Ectodermal cell (in vitro differentiated cells): Measurements from ENCODE around the gene ACTR3.

ENCODE experiments used
- H3K27ac ChIP-seq: 2 replicates; pipeline ENCODE4 v1.7.0; 2013; ENCODE audit warnings: mild to moderate bottlenecking, low read depth, low read length; ENCODE audit not compliant: insufficient read depth, poor library complexity, severe bottlenecking
- H3K27me3 ChIP-seq: 2 replicates; pipeline ENCODE4 v1.7.0; 2013; ENCODE audit warnings: mild to moderate bottlenecking, low read length; ENCODE audit not compliant: insufficient read depth, control insufficient read depth, poor library complexity, severe bottlenecking
- H3K36me3 ChIP-seq: one replicate; pipeline ENCODE4 v1.7.0; 2013; ENCODE audit warnings: low read length; ENCODE audit not compliant: control insufficient read depth, insufficient read depth
- H3K4me1 ChIP-seq: one replicate; pipeline ENCODE4 v1.7.0; 2013; ENCODE audit warnings: low read length; ENCODE audit not compliant: control insufficient read depth, insufficient read depth
- H3K4me3 ChIP-seq: 2 replicates; pipeline ENCODE4 v1.7.0; 2013; ENCODE audit warnings: low read depth, low read length, control low read depth; ENCODE audit not compliant: insufficient read depth
- H3K9me3 ChIP-seq: 2 replicates; pipeline ENCODE4 v1.7.0; 2013; ENCODE audit warnings: mild to moderate bottlenecking, low read length, moderate library complexity; ENCODE audit not compliant: control insufficient read depth
- WGBS, 2 experiments: methylation state at CpG; one replicate each; pipeline ENCODE4 v1.1.7; 2013; ENCODE audit warnings: missing lambda C conversion rate in 2 of 2; 5-methylcytosine and 5-hydroxymethylcytosine counted together

ACTR3 gene

DNA sequence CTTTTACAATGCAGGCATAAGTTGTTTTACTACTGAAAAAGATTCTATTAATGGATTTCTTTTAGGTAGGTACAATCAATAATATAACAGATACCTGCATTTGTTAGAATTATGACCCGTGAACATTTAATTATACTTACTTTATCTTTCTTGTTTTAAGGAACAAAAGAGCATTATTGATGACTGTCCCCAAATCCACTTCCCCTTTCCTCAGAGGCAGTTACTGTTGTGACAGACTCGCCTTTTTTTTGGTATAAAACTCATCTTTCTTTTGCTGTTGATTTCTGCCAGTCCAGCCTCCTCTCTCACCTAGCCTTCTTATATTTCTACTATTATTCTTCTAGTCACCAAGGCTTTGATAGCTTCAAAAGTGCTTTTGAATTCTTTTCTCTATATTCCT is 12.1 kb downstream of the ACTR3 start:
- Histone ChIP-seq H3K36me3 (no peaks in the 10 kb centered on the region), H3K27ac (no peak overlapping the region), H3K27me3 (no peaks in the 10 kb centered on the region), H3K4me3 (no peak overlapping the region), H3K4me1 (no peaks in the 10 kb centered on the region), H3K9me3 (peaks cover 2% of the 10 kb centered on the region)
- WGBS, 2 experiments: 82% methylated on average over 2 of the region's 2 CpGs

DNA sequence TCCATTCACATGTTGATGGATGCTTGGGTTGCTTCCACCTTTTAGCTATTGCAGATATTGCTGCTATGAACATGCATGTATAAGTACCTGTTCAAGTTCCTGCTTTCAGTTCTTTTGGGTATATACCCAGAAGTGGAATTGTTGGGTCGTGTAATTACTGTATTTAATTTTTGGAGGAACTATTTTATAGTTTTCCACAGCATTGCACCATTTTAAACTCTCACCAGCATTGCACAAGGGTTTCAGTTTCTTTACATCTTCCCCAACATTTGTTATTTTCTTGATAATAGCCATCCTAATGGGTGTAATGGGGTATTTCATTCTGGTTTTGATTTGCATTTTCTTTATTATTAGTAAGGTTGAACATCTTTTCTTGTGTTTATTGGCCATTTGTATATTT is 16.0 kb downstream of the ACTR3 start:
- H3K36me3 ChIP-seq: no peaks in the 10 kb centered on the region
- no CpG with 5 or more reads among the region's 1 CpG for WGBS, 2 experiments

DNA sequence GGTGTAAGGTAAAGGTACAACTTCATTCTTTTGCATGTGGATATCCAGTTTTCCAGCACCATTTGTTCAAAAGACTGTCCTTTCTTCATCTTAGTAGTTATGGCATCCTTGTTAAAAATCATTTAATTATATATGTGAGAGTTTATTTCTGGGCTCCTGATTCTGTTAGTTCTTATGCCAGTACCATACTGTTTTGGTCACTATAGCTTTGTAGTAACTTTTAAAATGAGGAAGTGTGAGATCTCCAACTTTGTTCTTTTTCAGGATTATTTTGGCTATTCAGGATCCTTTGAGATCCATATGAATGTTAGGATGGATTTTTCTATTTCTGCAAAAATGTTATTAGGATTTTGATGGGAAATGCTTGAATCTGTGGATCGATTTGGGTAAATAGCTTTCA is 16.8 kb downstream of the ACTR3 start:
- WGBS, 2 experiments: 85 to 96% methylated on average over 1 of the region's 1 CpG

More for the DNA sequence above, 16.0 kb downstream of the ACTR3 start:
- no peaks in the 10 kb centered on the region for H3K4me1 ChIP-seq
- H3K4me3 ChIP-seq: no peak overlapping the region
- H3K9me3 ChIP-seq: peaks cover 2% of the 10 kb centered on the region
- no peaks in the 10 kb centered on the region for H3K27me3 ChIP-seq
- no peak overlapping the region for H3K27ac ChIP-seq

DNA sequence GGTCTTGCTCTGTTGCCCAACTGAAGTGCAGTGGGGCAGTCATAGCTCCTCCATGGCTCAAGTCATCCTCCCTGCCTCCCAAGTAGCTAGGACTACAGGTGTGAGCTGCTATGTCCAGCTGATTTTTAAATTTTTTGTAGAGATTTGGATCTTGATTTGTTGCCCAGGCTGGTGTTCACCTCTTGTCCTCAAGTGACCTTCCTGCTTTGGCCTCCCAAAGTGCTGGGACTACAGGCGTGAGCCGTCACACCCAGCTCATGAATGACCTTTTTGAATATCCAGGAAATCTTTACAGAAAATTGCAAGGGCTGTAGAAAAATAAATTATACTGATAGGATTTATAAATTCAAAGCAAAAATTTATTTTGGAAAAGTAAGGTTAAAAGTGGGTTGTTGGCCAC is 17.4 kb downstream of the ACTR3 start:
- H3K9me3 ChIP-seq: peaks cover 2% of the 10 kb centered on the region
- H3K27ac ChIP-seq: no peak overlapping the region
- no peaks in the 10 kb centered on the region for H3K27me3 ChIP-seq
- WGBS, 2 experiments: 96 to 100% methylated on average over 2 of the region's 2 CpGs
- H3K4me3 ChIP-seq: no peak overlapping the region
- H3K36me3 ChIP-seq: no peaks in the 10 kb centered on the region
- no peaks in the 10 kb centered on the region for H3K4me1 ChIP-seq

More for the DNA sequence above, 16.8 kb downstream of the ACTR3 start:
- Histone ChIP-seq H3K27ac (no peak overlapping the region), H3K9me3 (peaks cover 2% of the 10 kb centered on the region), H3K4me1 (no peaks in the 10 kb centered on the region), H3K36me3 (no peaks in the 10 kb centered on the region), H3K4me3 (no peak overlapping the region), H3K27me3 (no peaks in the 10 kb centered on the region)

DNA sequence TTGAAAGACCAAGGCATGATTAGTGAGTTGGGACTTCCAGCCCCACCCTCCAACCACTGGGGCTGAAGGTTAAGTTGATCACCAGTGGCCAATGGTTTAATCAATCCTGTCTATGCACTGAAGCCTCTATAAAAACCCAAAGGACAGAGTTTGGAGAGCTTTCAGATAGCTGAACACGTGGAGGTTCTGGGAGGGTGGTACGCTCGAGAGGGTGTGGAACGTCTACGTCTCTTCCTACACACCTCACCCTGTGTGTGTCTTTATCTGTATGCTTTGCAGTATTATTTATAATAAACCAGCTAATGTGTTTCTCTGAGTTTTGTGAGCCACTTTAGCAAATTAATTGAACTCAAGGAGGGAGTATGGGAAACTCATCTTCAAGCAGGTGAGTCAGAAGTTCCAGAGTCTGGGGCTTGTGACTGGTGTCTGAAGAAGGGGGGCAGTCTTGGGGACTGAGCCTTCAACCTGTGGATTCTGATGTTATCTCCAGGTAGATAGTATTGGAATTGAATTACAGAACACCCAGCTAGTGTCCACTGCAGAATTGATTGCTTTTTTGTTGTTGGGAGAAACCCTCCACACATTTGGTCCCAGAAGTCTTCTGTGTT is 20.3 kb downstream of the ACTR3 start:
- no peaks in the 10 kb centered on the region for H3K4me1 ChIP-seq
- peaks cover 2% of the 10 kb centered on the region for H3K9me3 ChIP-seq
- H3K27me3 ChIP-seq: no peaks in the 10 kb centered on the region
- H3K27ac ChIP-seq: no peak overlapping the region
- H3K4me3 ChIP-seq: no peak overlapping the region
- no peaks in the 10 kb centered on the region for H3K36me3 ChIP-seq
- whole genome bisulfite sequencing, 2 experiments: 93 to 94% methylated on average over 2 to 5 of the region's 5 CpGs

DNA sequence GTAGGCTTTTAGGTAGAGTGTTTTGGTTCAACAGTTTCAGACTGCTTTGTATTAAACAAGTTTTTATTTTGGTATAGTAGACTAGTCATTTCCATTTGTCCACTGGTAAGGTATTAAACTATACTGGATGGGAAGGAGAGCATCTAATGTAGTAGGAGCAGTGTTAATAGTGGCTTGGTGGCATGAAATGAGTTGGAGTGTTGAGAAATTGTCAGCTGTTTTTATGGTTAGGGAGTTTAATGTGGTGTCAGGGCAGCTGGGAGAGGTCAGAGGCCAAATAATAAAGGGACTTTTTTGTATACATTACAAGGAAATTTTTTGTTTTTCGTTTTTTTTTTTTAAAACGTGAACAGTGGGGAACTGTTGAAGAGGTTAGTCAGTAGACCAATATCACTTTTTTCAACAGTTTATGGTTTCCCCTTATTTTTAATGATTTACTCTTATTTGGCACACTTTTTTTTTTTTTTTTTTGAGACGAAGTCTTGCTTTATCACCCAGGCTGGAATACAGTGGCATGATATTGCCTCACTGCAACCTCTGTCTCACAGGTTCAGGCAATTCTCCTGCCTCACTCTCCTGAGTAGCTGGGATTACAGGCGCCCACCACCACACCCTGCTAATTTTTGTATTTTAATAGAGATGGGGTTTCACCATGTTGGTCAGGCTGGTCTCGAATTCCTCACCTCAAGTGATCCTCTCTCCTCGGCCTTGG is 21.2 kb downstream of the ACTR3 start:
- Histone ChIP-seq H3K4me1 (no peaks in the 10 kb centered on the region), H3K36me3 (no peaks in the 10 kb centered on the region)
- WGBS, 2 experiments: 88 to 98% methylated on average over 5 to 6 of the region's 6 CpGs

DNA sequence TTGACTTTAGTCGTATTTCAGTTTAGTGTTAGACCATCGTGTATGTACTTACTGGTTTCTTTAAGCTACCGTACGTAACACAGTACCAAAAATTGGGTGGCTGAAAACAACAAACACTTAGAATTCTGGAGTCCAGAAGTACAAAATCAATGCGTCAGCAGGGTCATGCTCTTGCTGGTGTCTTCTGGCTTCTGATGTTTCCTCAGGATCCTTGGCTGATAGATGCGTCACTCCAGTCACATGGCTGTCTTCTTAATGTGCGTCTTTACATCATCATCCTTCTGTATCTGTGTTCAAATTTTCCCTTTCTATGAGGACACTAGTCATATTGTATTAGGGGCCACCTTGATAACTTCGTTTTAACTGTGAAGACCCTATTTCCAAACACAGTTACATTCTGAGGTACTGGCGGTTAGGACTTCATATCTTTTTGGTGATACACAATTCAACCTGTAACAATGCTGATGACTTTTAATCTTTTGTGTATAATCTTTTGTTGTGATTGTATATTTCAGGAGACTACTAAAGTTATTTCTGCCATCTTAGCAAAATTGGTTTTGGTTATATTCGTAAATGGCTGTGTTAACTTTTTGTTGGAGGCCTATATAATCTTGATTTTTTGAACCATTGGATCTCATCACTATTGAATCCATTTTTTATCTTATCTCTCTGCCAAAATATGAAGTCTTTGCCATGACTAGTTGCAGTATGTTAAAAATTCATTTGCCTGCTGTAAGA is 25.4 kb downstream of the ACTR3 start:
- no peaks in the 10 kb centered on the region for H3K36me3 ChIP-seq
- WGBS, 2 experiments: 91 to 92% methylated on average over 9 to 10 of the region's 10 CpGs
- H3K4me3 ChIP-seq: no peak overlapping the region
- H3K9me3 ChIP-seq: no peaks in the 10 kb centered on the region
- H3K27ac ChIP-seq: no peak overlapping the region
- H3K4me1 ChIP-seq: no peaks in the 10 kb centered on the region
- H3K27me3 ChIP-seq: no peaks in the 10 kb centered on the region

More for the DNA sequence above, 21.2 kb downstream of the ACTR3 start:
- Histone ChIP-seq H3K9me3 (peaks cover 2% of the 10 kb centered on the region), H3K27ac (no peak overlapping the region), H3K4me3 (no peak overlapping the region), H3K27me3 (no peaks in the 10 kb centered on the region)

DNA sequence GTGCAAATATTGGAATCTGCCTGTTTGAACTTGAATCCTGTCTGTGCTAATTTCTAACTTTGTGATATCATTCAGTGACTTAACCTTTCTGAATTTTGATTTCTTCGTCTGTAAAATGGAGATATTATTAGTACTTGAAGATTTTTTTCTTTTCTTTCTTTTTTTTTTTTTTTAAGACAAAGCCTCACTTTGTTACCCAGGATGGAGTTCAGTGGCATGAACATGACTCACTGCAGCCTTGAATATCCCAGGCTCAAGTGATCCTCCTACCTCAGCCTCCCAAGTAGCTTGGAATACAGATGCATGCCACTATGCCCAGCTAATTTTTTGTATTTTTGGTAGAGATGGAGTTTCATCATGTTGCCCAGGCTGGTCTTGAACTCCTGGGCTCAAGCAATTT is 28.3 kb downstream of the ACTR3 start:
- H3K27ac ChIP-seq: no peak overlapping the region
- no peak overlapping the region for H3K4me3 ChIP-seq
- H3K27me3 ChIP-seq: no peaks in the 10 kb centered on the region
- H3K36me3 ChIP-seq: no peaks in the 10 kb centered on the region
- no peaks in the 10 kb centered on the region for H3K4me1 ChIP-seq
- no peaks in the 10 kb centered on the region for H3K9me3 ChIP-seq
- WGBS, 2 experiments: 100% methylated on average over 1 of the region's 1 CpG; no CpG with 5 or more reads in 1 of the 2 experiments

DNA sequence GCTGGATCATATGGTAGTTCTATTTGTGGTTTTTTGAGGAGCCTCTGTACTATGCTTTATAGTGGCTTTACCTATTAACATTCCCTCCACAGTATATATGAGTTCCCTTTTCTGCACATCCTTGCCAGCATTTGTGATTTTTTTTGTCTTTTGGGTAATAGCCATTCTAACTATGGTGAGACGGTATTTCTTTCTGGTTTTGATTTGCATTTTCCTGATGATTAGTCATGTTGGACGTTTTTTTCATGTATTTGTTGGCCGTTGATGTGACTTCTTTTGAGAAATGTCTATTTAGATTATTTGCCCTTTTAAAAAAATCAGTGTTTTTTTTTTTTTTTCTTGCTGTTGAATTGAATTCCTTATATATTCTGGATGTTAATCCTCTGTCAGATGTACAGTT is 31.1 kb downstream of the ACTR3 start:
- WGBS, 2 experiments: 88 to 98% methylated on average over 3 of the region's 3 CpGs
- H3K27me3 ChIP-seq: no peaks in the 10 kb centered on the region
- no peaks in the 10 kb centered on the region for H3K9me3 ChIP-seq
- no peak overlapping the region for H3K4me3 ChIP-seq
- no peaks in the 10 kb centered on the region for H3K4me1 ChIP-seq
- H3K27ac ChIP-seq: no peak overlapping the region
- H3K36me3 ChIP-seq: no peaks in the 10 kb centered on the region

DNA sequence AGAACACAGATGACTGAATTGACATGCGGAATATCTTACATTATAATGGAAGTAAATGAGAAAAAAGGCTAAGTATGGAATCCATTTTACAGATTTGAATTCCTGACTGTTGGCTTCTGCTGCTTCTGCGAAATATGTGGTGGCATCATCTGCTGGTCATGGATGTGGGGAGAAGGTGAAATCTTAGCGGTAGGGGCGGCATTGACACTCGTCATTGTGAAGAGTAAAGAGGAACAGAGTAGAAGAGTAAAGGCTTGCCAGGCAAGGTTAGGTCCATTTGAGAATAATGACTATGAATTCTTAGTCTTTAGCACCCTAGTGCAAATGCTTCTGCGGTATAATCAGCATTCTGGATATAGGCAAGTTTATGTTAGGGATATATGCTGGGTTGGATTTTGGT is 32.4 kb downstream of the ACTR3 start:
- Histone ChIP-seq H3K9me3 (no peaks in the 10 kb centered on the region), H3K27ac (no peak overlapping the region), H3K27me3 (no peaks in the 10 kb centered on the region), H3K4me1 (no peaks in the 10 kb centered on the region), H3K4me3 (no peak overlapping the region), H3K36me3 (no peaks in the 10 kb centered on the region)
- WGBS, 2 experiments: 95 to 97% methylated on average over 6 of the region's 6 CpGs
